HG02973 (cell line): ENCODE measurements around the gene ZCCHC9.

ENCODE experiments used
- ATAC-seq: cut with Tn5 transposase; IDR thresholded peaks from one replicate; pipeline ENCODE4 v1.9.1; 2021; ENCODE audit warnings: moderate library complexity; ENCODE audit not compliant: unreplicated experiment

The ZCCHC9 gene

DNA sequence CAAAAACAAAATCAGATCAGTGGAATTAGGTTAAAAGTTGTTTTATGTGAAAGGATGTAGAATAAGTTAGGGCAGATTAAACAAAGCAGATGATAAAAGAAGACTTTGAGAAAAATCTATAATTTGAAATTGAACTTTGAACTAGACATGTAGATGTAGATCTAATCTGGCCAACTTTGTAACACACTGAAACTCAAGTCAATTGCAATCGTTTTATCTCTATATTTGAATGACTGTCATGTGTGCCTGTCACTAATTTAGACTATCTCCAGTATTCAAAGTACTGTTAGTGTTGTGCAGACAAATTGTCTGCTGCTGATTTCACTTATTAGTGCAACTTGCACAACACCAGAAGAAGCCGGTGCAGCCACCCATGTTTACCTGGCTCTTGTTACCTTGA, 52.7 kb downstream of the ZCCHC9 start:
- no peak for ATAC-seq

DNA sequence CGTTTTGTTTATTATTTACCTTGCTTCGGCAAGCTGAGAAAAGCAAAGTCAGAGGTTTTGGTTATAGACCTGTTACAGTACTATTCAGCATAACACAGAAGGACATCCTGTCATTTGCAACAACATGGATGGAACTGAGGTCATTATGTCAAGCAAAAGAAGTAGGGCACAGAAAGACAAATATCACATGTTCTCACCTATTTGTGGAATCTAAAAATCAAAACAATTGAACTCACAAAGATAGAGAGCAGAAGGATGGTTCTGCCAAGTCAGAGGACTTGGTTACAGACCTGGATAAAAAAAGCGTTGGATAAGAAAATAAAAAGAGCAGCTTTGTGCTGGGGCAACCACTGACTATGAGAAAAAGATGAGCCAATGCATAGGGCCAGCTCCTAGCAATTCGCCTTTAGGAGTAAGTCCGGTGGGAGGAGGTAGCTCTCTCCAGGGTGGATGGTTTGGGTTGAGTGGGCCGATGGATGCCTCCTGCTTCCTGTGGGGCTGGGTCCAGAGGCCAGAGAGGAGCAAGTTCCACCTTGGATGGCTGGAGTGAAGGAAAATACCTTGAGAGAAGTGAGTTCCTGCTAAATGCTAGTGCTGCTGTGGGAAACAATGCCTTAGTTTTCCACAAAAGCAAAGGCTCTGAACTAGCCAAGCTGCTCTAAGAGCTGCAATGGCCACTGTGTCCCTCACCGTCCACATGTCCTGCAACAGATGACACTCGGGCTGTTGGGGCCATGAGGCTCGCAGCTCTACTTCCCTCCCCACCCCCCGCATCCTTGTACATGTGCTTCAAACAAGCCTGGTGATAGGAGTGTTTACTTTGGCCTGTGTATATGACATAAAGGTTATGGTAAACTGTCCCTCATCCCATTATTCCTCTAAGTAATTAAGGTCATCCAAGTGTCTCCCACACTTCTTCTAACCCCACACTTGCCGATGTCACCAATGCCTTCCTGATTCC, 54.2 kb downstream of the ZCCHC9 start:
- no peak for ATAC-seq

DNA sequence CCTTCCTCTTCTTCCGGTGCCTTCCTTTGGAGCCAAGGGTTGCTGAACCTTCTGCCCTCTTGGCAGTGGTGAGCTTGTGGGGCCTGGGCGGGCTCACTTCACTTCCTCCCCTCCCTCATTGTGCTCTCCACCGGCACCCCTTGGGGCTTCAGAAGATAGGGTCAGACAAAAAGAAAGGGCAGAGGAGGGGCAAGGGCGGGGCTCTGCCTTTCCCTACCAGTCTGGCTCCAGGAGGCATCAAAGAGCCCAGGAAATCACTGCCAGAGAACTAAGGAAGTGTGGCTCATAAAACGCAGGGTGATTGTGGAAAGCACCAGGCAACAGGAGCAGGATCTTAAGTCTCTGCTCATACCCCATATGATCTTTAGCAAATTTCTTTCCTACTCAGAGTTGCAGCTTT, 57.7 kb downstream of the ZCCHC9 start:
- no peak for ATAC-seq

DNA sequence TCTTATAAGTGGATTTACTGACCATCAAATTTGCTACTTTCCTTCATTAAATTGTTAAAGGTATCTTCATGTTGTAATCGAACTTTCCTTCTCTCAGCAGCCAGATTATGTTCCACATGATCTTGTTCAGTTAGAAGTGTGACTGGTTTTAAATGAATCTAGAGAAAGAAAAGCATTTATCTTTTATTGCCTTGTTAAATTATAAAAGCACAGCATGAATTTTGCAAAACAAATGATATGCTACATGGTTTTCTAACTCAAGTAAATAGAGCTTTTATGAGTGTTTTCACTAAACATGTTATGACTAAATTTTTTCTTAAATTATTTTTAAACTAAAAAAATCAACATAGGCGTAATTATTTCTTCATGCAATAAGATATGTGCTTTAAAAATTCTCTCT, 58.5 kb downstream of the ZCCHC9 start:
- no peak for ATAC-seq

DNA sequence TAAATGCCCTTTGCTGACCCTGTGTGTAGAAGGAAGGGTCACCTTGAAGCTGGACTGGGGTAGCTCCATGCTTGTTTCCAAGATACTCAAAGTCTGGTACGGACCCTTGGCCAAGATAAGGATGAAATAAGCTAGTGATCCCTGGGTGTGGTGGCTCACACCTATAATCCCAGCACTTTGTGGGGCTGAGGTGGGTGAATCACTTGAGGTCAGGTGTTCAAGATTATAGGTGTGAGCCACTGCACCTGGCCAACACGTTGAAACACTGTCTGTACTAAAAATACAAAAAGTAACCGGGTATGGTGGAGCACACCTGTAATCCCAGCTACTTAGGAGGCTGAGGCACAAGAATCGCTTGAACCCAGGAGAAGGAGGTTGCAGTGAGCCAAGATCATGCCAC, 59.3 kb downstream of the ZCCHC9 start:
- no peak for ATAC-seq

DNA sequence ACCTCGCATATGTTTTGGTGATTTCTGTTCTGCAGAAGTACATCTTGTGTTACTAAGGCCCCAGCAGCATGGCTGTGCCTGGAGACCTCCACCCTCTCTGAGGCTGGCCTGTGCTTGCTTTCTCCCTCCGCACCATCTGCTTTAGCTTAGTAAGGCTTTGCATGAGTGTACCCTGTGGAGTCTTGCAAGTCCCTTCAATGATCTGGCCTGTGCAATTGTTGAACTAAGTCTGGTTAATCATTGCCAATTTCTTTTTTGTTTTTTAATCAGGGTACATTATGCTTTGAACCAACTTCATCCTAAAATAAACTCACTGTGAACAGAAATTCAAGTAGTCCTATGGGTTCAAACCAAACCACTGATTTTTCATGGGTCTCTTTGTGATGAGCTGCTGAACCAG, 60.2 kb downstream of the ZCCHC9 start:
- ATAC-seq, result no peak
